GM13977 (cell line): ENCODE data around the gene JSRP1.

ENCODE experiments used
- DNase-seq: peaks from one replicate; pipeline ENCODE4 v3.0.0; 2012; ENCODE audit warnings: low spot score
- CTCF ChIP-seq: IDR thresholded peaks from 2 replicates; pipeline ENCODE4 v1.5.1; 2012; ENCODE audit warnings: mild to moderate bottlenecking, control low read depth; ENCODE audit not compliant: insufficient read depth; ENCODE audit errors: extremely low read depth, missing control alignments
- in situ Hi-C: fragments of 300-500 bp; cut with MboI; formaldehyde crosslinking; loops from one replicate; pipeline ENCODE4 v1.12.0; 2022; ENCODE audit warnings: low sequenced_read_pairs, low pct_unique_long_range_greater_than_20kb, mixed read lengths, inconsistent platforms; ENCODE audit not compliant: unreplicated experiment

Gene JSRP1

GRCh38 chr19:2219726-2220125 is 36.5 kb downstream of the JSRP1 start:
- DNase-seq, result no peak
- no peak for TF ChIP-seq CTCF
- in situ Hi-C loops, result no loop called here

GRCh38 chr19:2217591-2217990 is 38.6 kb downstream of the JSRP1 start:
- in situ Hi-C loops, result no loop called here
- TF ChIP-seq CTCF, result no peak
- DNase-seq, result no peak

GRCh38 chr19:2216361-2217225 is 39.6 kb downstream of the JSRP1 start:
- no peak for TF ChIP-seq CTCF
- in situ Hi-C loops, result no loop called here
- no peak for DNase-seq

GRCh38 chr19:2215281-2215751 is 40.9 kb downstream of the JSRP1 start:
- no peak for DNase-seq
- TF ChIP-seq CTCF, result no peak
- in situ Hi-C loops, result no loop called here

GRCh38 chr19:2214251-2214650 is 42.0 kb downstream of the JSRP1 start:
- TF ChIP-seq CTCF, result no peak
- DNase-seq, result no peak
- in situ Hi-C loops, result no loop called here

- in situ Hi-C loops, result no loop called here
- TF ChIP-seq CTCF, result no peak
- DNase-seq, result no peak
Measured at GRCh38 chr19:2213799-2214198, 42.4 kb downstream of the JSRP1 start.
